ENCODE results near the gene RGS3. TPM values are rescaled to one million over a fixed set of nuclear protein-coding genes. Genes with fewer than 3 reads are reported as not detected.

The RGS3 gene
- total RNA-seq, 1 experiment from 2014 or later: 39.4 TPM

GRCh38 chr9:113581865-113582697 lies 118.6 kb downstream of the RGS3 start:
- Histone ChIP-seq H3K27me3 (ENCODE audit: insufficient read depth, low read length) (no peaks in the 10 kb centered on the region), H3K9me2 (ENCODE audit: insufficient read depth) (no peaks in the 10 kb centered on the region), H2AFZ (ENCODE audit: low read depth, low read length, poor library complexity, severe bottlenecking) (no peak overlapping the region), H3K9ac (ENCODE audit: low read length) (no peak overlapping the region), H4K20me1 (ENCODE audit: insufficient read depth) (no peaks in the 10 kb centered on the region), H3K9me3 (ENCODE audit: control insufficient read depth in 1 of 2, insufficient read depth in 1 of 2, low read depth in 1 of 2, low read length in 2 of 2) (no peaks in the 10 kb centered on the region), H3K27ac (ENCODE audit: low read depth, low read length) (peak overlapping the region; percentile 17; the same call in 1 of the 2 replicates), H3K36me3 (ENCODE audit: control insufficient read depth in 1 of 2, insufficient read depth in 2 of 2, low read length in 2 of 2) (peaks cover 6 to 14% of the 10 kb centered on the region in 2 experiments; a peak in 1 of 4 replicates), H3K79me2 (ENCODE audit: insufficient read depth, low read length) (peaks cover 3% of the 10 kb centered on the region; the same call in 1 of the 2 replicates), H3K4me3 (replicated peaks in 1 of 2; ENCODE audit: low read depth in 1 of 2, low read length in 2 of 2) (no peak overlapping the region), H3K4me2 (ENCODE audit: low read length) (no peak overlapping the region), H3K4me1 (ENCODE audit: control insufficient read depth in 1 of 2, insufficient read depth in 2 of 2, low read length in 2 of 2) (peaks cover 46 to 55% of the 10 kb centered on the region in 2 experiments)
- BruUV-seq (replicated peaks): no TSS peak
- TF ChIP-seq, protein P1, sequence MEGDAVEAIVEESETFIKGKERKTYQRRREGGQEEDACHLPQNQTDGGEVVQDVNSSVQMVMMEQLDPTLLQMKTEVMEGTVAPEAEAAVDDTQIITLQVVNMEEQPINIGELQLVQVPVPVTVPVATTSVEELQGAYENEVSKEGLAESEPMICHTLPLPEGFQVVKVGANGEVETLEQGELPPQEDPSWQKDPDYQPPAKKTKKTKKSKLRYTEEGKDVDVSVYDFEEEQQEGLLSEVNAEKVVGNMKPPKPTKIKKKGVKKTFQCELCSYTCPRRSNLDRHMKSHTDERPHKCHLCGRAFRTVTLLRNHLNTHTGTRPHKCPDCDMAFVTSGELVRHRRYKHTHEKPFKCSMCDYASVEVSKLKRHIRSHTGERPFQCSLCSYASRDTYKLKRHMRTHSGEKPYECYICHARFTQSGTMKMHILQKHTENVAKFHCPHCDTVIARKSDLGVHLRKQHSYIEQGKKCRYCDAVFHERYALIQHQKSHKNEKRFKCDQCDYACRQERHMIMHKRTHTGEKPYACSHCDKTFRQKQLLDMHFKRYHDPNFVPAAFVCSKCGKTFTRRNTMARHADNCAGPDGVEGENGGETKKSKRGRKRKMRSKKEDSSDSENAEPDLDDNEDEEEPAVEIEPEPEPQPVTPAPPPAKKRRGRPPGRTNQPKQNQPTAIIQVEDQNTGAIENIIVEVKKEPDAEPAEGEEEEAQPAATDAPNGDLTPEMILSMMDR (IDR thresholded peaks at IDR 0.05 in 2 of 3, conservative IDR thresholded peaks at IDR 0.05 in 1 of 3; ENCODE audit: borderline replicate concordance in 1 of 3, insufficient read depth in 1 of 3, low read depth in 2 of 3, low read length in 2 of 3): no peak
- TF ChIP-seq CBX3 (IDR thresholded peaks at IDR 0.05; ENCODE audit: low read depth): no peak
- no peak for TF ChIP-seq ZFX (IDR thresholded peaks at IDR 0.05)
- no peak for TF ChIP-seq EZH2phosphoT487 (IDR thresholded peaks at IDR 0.05; ENCODE audit: borderline replicate concordance)
- no peak for TF ChIP-seq ELF1 (IDR thresholded peaks at IDR 0.05; ENCODE audit: borderline replicate concordance, low read depth)
- TF ChIP-seq TCF7L2 (IDR thresholded peaks at IDR 0.05; ENCODE audit: borderline replicate concordance, extremely low read depth, insufficient read depth, insufficient read length): no peak
- TF ChIP-seq, protein P2, sequence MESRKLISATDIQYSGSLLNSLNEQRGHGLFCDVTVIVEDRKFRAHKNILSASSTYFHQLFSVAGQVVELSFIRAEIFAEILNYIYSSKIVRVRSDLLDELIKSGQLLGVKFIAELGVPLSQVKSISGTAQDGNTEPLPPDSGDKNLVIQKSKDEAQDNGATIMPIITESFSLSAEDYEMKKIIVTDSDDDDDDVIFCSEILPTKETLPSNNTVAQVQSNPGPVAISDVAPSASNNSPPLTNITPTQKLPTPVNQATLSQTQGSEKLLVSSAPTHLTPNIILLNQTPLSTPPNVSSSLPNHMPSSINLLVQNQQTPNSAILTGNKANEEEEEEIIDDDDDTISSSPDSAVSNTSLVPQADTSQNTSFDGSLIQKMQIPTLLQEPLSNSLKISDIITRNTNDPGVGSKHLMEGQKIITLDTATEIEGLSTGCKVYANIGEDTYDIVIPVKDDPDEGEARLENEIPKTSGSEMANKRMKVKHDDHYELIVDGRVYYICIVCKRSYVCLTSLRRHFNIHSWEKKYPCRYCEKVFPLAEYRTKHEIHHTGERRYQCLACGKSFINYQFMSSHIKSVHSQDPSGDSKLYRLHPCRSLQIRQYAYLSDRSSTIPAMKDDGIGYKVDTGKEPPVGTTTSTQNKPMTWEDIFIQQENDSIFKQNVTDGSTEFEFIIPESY (IDR thresholded peaks at IDR 0.05; ENCODE audit: extremely low read depth, insufficient replicate concordance, low read length): no peak
- TF ChIP-seq RAD21 (IDR thresholded peaks at IDR 0.05; ENCODE audit: low read depth): no peak
- TF ChIP-seq YY1 (IDR thresholded peaks at IDR 0.05; ENCODE audit: extremely low read depth, insufficient replicate concordance, low read depth, low read length): no peak
- no peak for TF ChIP-seq SIN3A (IDR thresholded peaks at IDR 0.05; ENCODE audit: low read depth)
- TF ChIP-seq SRF (IDR thresholded peaks at IDR 0.05; ENCODE audit: low read depth): no peak
- TF ChIP-seq REST (IDR thresholded peaks at IDR 0.05; ENCODE audit: low read depth): no peak
- no peak for DNase-seq (ENCODE audit: low read depth, low spot score)
- RAD21 ChIA-PET (ENCODE audit: low non-redundant PET in 1 of 2, low total read pairs in 2 of 2, uncharacterized antibody in 2 of 2, unreplicated experiment in 2 of 2): interaction anchor here in 1 of 2 experiments (0.8 kb wide), 1 partner anchor 10 kb away, joined by 3 read pairs; no protein-coding TSS in a partner anchor
- CTCF ChIA-PET: interaction anchor here (1.1 to 1.5 kb wide), 2 partner anchors 9 to 10 kb away, joined by 5 to 6 read pairs; no protein-coding TSS in a partner anchor
- POLR2A ChIA-PET: no interaction called here
- no peak for ATAC-seq
- intact Hi-C loops (cut with micrococcal nuclease): no loop called here
